EL (cell line): ENCODE data around the gene MBD1.

ENCODE experiments used
- DNase-seq: peaks from one replicate; pipeline ENCODE4 v3.0.0-alpha.2; 2016

The MBD1 gene, protein sequence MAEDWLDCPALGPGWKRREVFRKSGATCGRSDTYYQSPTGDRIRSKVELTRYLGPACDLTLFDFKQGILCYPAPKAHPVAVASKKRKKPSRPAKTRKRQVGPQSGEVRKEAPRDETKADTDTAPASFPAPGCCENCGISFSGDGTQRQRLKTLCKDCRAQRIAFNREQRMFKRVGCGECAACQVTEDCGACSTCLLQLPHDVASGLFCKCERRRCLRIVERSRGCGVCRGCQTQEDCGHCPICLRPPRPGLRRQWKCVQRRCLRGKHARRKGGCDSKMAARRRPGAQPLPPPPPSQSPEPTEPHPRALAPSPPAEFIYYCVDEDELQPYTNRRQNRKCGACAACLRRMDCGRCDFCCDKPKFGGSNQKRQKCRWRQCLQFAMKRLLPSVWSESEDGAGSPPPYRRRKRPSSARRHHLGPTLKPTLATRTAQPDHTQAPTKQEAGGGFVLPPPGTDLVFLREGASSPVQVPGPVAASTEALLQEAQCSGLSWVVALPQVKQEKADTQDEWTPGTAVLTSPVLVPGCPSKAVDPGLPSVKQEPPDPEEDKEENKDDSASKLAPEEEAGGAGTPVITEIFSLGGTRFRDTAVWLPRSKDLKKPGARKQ

DNA sequence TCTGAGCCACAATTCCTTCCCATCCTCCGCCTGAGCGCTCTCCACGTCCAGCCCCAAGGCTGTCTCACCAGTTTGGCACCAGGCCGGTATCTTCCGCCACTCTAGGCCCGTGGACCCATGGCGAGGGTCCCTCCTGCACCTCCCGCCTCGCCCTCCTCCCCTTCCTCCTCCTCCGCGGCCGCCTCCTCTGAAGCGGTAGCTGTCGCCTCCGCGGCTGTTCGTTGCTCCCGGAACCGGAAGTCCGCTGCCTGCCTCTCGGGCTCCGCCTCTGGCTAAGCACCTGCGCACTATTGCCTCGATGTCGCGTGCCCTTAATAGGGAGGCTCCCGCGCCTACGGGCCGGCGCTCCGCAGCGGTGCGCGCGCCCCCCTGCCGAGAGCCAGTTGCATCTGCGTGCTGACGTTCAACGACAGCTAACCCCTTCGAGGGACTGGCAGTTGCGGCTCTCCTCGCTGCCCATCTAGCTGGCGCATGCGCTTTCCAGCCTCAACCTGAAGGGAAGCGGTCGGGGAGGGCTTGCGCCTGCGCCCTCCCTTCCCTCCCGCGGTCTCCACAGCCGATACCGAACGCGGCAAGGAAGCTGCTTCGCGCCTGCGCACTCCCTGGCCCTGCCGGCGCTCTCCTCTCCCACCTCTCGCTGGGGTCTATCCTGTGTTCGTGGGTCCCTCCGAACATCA, at the start of gene MBD1:
Gene MBD1 (minus strand): TSS at position 229 of the 677 bp plus-strand sequence. CDS start 1,531 bp downstream, outside the sequence.
- peak; percentile 98 for DNase-seq

DNA sequence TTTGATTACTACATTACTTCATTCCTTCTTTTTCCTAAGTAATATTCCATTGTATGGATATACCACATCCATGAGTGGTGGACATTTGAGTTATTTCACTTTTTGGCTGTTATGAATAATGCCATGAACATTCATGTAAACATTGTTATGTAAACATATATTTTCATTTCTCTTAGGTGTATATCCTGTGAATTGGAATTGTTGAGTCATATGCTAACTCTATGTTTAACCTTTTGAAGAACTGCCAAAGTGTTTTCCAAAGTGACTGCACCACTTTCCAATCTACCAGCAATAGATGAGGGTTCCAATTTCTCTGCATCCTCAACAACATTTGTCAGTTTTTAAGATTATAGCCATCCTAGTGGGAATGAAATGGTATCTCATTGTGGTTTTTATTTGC, 48.9 kb upstream of the MBD1 start:
- no peak for DNase-seq

DNA sequence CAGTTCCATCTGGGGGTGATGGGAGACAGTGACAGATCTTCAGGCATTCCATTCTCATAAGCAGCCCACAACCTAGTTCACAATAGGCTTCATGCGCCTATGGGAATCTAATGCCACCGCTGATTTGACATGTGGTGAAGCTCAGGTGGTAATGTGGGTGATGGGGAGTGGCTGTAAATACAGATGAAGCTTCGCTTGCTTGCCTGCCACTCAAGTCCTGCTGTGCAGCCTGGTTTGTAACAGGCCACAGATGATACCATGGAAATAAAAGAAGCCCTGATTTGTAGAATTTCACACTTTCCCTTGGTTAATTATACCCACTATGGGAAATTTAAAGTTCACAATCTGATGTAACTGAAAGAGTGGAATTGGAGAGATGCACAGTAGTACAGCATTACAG, 46.7 kb upstream of the MBD1 start:
- DNase-seq = no peak

DNA sequence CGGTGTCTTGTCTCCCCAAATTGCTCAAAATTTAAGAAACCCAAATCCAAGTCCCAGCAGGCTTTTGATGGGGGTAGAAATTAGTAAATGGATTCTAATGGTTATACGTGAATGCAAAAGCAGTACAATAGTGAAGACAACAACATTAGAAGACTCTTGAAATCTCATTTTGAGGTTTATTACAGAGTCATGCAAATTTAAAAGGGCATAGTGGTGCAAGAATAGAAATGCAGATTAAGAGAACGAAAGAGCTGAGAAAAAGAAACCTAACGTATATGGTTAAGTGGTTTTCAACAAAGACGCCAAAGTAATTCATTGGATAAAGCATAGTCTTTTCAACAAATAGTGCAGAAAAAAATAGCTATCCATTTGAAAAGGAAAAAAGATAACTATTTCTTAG, 39.4 kb upstream of the MBD1 start:
- no peak for DNase-seq

DNA sequence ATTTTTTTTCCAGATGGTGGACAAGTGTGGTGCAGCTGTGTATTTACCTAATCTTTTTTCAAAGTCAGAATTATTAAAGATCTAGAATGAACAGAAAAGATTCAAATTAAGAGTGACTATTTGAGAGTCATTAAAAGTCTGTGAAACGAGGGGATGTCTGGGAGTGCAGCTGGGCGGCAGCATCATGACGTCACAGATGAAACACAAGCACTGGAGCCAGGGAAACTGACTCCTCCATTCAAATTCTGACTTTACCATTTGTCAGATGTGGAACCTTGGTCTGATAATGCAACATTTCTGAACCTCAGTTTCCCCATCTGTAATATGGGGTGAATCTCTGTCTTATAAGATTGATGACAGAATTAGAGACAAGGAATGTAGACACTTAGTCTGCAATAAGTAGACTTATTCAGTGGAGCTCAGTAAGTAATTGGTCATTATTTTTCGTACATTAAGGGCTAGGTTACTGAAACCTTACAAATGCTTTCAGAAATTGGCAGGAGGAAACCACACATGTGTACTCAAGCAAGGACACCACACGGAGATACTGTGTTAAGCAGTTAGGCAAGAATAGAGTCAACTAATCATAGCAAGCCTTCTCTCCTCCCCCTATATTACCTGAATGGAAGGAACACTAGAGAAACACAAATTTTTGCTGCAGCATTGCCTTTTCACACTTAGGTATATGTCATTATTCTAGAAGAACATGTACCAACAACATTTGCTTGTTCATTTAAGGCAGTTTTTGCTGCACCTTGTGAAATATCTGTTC, 34.0 kb upstream of the MBD1 start:
- no peak for DNase-seq

DNA sequence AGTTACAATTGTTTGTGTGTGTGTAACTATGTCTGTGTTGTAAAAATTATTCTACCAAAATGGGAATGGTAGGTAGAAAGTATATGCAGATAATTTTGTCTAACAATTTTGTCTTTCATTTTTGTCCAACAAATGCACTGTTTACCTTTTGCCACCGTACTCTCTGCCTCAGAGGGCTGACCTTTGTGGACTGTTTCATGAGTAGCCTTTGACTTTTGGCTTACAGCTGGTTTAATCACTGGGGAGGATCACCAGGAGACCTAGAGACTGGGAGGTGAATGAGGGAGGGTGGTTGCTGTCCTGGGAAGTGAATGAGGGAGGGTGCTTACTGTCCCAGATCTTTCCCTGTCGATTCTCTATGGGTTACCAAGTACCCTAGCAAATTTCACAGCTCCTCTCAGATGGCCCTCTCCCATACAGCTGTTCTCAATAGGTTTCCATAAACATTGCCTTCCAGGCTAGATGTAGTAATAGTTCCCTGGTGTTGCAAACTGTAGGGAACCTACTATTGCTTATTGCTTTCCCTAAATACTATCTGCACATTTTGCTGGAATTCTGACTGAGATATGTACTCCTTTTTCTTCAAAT, 32.6 kb upstream of the MBD1 start:
- DNase-seq = no peak

DNA sequence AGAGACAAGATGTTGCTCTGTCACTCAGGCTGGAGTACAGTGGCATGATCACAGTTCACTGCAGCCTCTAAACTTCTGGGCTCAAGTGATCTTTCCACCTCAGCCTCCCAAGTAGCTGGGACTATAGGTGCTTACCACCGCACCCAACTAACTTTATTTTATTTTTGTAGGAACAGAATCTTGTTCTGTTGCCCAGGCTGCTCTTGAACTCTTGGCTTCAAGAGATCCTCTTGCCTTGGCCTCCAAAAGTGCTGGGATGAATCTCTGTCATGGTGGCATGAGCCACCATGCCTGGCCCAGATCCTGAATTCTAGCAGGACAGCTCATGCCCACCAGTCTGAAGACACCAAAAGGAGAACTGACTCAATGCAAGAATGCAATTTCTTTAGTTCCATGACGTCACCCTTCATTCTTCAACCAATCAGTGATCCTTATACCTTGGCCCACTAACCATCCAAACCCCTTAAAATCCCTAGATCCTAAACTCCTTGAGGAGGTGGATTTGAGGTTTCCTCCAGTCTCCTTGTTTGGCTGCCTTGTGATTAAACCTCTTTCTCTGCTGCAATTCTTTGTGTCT, 31.8 kb upstream of the MBD1 start:
- DNase-seq = no peak

DNA sequence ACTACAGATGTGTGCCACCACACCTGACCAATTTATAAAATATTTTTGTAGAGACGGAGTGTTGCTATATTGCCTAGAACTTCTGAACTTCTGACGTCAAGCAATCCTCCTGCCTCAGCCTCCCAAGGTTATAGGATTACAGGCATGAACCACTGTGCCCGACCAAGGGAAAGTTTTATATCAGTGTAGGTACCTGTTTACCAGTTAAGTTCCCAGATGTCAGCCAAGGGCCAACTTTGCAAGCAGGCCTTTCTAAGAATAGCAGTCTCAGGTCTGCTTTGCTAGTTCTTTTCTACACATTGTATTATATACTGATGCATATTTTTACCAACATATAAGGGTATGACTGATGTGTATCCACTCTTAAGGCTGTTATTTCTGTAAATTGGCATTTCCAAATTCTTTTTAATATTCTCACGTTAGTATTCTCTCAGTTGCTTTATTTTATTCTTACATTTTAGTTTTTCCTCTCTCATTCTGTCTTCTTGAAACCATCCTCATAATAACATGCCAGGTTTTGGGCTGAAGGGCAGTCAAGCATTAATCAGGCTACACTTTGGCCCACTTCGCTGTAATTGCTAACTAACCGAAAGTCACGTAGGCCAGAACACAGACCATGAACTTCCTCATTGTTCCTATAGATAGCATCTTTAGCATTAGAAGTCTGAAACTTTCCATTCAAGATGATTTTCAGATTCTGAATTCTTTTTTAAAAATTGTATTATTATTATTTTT, 31.1 kb upstream of the MBD1 start:
- DNase-seq = no peak

DNA sequence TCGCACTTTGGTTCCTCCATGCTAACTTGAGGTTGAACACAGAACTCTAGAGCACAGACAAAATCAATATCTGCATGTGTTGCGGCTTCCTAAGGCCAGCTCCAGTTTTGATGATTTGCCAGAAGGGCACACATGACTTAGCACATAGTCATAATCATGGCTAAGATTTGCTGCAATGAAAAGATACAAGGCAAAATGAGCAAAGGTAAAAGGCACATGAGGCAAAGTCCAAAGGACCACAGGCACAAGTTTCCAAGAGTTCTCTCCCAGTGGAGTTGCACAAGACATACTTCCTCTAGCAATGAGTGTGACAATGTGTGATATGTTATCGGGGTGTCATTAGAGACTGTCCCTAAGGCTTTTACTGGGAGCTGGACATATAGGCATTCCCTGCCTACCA, 30.3 kb upstream of the MBD1 start:
- no peak for DNase-seq

DNA sequence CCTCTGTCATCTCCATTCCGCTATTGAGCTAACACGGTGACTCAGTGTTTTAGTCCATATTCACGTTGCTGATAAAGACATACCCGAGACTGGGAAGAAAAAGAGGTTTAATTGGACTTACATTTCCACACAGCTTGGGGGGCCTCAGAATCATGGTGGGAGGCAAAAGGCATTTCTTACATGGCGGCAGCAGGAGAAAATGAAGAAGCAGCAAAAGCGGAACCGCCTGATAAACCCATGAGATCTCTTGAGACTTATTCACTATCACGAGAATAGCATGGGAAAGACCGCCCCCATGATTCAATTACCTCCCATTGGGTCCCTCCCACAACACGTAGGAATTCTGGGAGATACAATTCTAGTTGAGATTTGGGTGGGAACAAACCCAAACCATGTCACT, 28.8 kb upstream of the MBD1 start:
- DNase-seq = no peak

DNA sequence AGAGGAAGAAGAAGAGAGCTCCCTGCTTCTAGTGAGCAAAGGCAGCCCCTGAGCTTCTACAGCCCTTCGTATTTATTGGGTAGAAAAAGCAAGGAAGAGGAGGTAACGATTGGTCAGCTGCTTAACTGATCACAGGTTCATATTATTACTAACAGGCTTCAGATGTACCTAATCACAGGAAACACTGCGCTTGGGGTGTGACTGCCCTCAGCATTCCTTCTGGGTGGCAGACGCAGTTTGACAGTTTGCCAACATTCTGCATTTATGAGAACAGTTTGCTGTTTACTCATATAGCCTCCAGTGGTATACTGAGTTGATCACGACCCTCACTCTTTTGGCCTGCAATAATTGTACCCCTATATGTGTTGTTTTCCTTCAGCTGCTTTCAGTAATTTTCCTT, 27.5 kb upstream of the MBD1 start:
- peak; percentile 9 for DNase-seq

DNA sequence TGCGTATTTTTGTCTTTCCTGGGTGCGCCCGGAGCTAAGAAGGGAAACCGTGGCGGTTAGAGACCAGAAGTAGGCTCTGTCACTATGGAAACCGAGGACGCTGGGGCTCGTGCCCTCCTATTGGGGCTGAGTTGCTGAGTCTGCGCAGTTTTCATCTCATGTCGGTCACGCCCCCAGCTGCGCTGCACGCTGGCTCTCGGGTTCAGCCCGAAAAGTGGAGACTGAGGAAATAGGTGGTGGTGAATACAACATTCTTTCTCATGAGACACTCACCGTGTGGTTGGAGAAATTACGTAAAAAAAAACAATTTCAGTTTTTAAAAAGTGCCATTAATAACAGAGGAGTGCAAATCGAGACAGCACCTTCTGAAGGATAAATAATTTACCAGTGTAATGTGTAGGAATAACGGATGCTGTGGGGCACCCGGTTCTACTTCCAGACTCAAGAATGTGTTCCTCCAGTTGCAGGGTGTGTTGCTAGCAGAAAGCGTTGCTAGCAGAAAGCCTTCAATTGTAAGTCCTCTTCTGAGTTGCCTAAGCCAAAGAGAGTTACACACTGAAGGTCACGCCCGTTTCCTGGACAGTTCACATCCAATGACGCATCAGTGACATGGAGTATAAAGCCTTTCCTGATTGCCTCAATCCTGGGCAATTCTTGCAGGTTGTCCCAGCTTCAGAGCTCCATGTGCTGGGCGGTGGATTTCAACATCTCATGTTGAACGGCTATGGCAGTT, 26.6 kb upstream of the MBD1 start:
- peak; percentile 90 for DNase-seq

DNA sequence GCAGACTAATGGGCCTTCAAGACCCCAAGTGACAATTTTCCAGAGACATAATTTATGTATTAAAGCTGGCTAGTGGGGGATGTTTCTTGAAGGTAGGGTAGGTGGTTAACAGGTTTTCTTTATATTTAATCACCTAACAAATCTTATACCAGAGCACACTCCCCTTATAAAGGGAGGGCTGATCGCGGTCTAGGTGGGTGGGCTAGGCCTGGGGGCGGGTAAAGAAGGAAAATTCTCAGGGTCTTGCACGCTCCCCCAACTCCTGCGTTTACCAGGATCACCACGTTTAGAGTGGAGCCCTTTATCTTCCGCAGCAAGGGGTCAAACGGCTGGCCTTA, 26.0 kb upstream of the MBD1 start:
- DNase-seq = no peak

DNA sequence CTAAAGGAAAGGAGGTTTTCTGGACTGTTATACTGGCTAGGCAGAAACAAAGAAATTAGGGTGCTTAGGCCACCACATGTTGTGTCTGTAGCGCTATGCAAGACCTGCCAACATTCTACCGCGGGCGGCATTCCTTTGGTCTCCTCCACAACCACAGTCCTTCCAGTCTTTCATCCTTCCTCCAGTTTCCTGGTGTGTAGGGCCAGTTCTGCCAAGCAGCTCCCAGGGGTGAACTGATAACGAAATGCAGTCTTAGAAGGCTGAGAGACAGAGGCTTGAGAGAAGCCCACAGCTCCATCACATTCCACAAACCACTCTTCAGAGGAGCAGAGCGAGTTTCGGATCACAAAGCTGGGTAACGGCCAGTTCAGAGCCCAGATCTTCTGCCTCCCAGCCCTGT, 25.6 kb upstream of the MBD1 start:
- DNase-seq = peak; percentile 24

DNA sequence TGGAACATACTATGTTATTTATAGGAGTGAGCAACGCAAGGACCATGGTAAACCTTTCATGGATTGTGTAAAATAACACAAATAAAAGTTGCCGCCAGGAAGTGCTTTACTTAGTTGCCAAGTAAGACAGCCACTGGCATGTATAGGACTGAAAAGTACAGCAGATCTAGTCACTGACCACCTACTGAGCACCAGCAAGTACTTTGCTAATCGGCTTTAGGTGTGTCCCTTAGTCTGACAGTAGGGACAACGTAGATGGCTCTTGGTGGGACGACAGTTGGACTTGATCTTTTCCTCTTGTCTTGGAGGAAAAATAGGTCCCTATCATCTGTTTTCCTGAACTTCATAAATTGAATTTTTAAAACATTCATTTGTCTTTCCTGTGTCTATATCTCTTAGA, 19.8 kb upstream of the MBD1 start:
- DNase-seq = no peak

DNA sequence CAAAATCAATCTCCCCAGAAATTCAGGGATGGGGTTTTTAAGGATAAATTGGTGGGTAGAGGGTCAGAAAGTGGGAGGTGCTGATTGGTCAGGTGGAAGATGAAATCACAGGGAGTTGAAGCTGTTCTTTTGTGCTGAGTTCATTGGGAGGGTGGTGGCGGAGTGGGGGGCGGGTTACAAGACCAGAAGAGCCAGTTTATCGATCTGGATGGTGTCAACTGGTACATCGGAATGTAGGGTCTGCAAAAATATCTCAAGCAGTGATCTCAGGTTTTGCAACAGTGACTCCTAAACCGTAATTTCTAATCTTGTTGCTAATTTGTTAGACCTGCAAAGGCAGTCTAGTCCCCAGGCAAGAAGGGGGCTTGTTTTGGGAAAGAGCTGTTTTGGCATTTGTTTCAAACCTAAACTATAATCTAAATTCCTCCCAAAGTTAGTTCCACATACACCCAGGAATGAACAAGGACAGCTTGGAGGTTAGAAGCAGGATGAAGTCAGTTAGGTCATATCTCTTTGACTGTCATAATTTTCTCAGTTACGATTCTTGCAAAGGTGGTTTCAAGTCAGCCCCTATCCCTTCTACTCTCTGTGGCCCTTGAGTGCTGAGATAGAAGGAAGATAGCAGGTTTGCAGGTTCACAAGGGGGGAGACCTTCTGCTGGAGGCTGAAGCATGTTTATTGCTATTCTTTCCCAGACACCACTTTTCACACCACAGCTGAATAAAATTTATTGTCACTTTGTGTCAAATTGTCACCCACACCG, 18.5 kb upstream of the MBD1 start:
- no peak for DNase-seq

DNA sequence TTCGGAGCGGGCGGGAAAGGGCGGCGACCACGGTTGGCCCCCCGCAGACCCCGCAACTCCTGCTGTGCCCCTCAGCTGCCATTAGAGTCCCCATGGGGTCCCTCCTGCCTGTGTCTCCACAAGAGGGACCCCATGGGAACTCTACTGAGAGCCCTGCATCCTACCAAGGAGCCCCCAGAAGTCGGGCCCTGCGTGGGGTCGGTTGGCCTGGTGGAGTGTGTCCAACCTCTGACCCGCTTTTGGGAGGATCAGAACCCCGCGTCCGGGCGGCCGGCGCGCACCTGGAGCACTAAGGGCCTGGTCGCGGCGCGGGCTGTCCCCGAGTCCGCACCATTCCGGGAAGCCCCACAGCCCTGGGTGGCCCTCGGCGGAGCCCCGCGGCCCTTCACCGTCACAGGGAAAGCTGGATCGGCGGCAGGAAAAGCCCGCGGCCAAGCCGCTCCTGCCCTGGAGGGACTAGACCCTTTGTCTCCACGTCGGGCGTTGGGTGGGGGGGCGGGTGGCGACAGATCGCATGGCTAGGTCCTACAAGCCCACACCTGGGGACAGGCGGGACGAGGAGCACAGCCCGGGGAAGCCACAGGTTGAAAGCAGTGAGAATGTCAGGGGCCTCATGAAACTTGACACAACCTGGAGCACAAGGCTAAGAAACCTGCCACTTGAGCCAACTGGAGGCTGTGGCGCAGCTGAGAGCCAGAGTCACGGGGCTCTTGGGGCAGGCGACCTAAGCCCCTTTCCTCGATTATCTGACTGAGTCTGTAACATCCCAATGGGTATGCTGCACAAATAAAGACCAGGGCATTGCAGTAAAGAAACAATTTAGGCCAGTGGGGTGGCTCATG, 17.3 kb upstream of the MBD1 start:
- DNase-seq = no peak

DNA sequence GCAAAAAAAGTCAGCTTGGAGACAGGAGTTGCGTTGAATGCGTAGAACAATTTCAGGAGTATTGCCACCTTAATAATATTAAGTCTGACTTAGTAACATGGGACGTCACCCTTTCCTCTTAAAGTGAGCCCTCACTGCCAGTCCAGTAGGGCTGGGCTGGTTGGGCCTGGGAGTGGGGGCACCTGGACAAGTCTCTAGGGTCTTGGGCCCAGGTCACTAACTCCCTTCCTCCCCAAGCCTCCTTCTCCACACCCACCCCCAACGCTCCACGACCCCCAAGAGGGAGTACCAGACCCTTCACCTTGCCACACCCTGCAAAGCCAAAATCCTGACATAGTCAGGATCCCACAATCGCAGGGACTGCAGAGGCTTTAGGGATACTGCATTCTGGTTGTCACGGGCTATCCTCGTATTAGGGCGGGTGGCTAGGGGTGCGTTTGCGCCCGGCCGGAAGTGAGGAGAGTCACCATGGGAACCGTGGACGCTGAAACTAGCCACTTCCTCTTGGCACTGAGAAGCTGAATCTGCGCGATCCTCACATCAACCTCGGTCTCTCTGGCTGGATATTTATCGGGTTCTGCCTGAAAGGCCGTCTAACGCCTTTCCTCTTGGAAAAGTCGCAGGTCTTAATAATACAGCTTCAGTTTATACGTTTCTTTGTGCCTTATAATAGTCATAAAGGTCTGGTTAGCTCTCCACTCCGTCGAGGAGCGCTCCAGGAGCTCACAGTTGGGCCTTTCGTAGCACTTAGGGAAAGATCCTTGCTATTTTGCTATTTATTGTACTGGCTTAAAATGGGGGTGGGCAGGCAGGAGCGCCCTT, 16.5 kb upstream of the MBD1 start:
- DNase-seq = peak; percentile 79

DNA sequence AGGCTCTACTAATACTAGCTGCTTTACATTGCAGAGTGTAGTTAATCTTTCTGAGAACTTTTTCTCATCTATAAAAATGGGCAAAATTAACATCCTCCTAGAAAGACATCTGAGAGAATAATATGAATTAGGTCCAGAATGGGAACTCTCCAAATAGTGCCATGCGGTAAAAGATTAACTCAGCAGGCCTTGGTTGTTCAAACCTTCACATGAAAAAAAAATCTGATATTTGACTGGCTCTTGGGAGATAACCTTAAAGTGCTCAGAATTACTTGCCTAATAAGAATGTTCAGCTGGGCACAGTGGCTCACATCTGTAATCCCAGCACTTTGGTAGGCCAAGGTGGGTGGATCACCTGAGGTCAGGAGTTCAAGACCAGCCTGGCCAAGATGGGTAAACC, 11.7 kb upstream of the MBD1 start:
- no peak for DNase-seq
